Stomach (tissue), 4 donors: ENCODE data around the gene ELOVL7.

Source experiments
- CTCF ChIP-seq, 7 experiments: fragments of 450-650 bp in 4 of 7; fragments of 200-600 bp in 3 of 7; sonication (generic) in 3 of 7; IDR thresholded peaks; one replicate each; pipeline ENCODE4 v1.5.1; 2016 to 2019; ENCODE audit warnings: antibody characterized with exemption in 7 of 7, control low read depth in 2 of 7, mild to moderate bottlenecking in 1 of 7
- POLR2AphosphoS5 ChIP-seq, 3 donors: sonication (generic); formaldehyde crosslinking; IDR thresholded peaks; one replicate each; pipeline ENCODE4 v1.6.1; 2016; ENCODE audit warnings: antibody characterized with exemption in 3 of 3

- TF ChIP-seq CTCF (IDR thresholded peaks at IDR 0.05) (no peak), POLR2AphosphoS5 (IDR thresholded peaks at IDR 0.05) (no peak)
Observed at GRCh38 chr5:60738461-60738860, 105.6 kb downstream of the ELOVL7 start.
